T-helper 22 cell (primary cell): Measurements from ENCODE around the gene KRTDAP.

Experiments used
- DNase-seq: peaks from one replicate; pipeline ENCODE4 v3.0.0-alpha.2; 2020; ENCODE audit warnings: low read depth

KRTDAP gene, protein sequence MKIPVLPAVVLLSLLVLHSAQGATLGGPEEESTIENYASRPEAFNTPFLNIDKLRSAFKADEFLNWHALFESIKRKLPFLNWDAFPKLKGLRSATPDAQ

DNA sequence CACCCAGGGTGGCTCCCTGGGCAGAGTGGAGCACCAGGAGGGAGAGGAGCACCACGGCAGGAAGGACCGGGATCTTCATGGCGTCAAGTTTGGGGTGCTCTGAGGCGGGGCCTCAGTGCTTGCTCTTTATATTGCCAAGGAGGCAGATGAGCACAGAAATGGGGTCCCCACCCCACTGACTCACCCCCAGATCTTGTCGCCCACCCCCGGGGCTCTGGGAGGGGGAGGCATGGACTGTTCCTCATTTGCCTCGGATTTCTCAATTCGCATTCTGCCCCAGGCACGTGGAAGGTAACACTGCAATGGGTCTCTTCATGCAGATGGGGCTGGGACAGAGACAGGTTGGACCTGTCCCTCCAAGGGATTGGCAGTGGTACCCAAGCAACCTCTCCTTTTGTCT, at the start of gene KRTDAP:
TSS of gene KRTDAP (minus strand) at position 101 of the 400 bp plus-strand sequence. CDS start at position 79, 22 bp downstream.
- no peak for DNase-seq

DNA sequence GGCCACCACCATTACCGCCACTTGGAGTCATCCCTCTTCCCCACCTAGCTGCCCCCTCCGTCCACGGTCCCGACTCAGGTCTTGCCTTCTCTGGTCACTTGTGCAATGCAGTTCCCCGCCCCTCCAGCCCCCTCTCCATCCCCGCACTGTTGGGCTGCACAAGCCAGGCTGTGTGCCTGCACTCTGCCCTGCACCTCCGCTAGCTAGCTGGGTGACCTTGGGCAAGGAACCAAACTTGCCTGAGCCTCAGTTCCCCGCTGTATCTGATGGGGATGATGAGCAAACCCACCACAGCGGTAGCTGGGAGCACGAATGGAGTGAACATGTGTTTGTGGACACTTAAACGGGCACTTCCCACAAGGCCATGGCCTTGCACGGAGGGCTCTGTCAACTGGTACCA, 49.6 kb upstream of the KRTDAP start:
- DNase-seq: no peak

DNA sequence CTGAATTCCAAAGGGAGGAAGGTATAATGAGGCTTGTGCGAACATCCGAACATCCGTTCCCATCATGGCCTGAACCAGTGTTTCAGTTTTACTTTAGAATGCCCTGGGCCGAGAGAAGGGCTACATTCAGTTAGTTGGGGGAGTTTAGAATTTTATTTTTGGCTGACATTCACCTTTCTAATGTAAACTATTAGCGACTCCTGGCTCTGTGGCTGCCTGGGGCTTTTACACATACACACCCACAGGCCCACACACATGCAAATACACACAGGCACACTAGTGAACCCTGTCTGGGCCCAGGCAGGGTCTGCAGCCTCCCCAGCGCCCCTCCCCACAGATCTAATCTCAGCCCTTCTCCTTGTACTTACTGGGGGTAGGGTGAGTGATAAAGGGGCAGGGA, 49.0 kb upstream of the KRTDAP start:
- no peak for DNase-seq

DNA sequence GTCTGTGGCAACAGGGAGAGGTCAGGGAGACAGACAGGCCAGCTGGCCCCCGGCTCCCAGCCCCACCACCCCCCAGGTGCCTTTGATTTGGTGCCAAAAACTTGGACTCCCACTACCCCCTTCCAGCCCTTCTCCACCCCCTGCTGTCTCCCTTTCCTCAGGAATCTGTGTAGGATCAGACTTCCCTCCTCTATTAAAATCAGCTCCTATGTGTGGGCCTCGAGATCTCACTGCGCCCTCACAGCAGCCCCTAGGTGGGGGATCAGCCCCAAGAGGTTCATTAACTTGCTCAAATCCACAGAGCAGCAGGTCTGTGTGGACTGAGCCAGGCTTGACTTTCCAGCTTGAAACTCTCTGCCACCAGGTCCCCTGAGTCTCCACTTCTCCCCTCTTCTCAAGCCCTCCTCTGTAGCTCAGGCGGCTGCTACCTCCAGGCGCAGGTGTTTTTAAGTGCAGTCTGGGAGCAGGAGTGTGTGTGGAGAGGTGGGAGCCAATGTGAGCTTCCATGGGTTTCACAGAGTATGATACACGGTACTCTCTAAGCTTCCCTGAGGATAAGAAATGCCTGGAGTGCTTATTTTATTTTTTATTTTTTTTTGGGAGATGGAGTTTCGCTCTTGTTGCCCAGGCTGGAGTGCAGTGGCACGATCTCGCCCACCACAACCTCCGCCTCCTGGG, 44.7 kb upstream of the KRTDAP start:
- DNase-seq: no peak

DNA sequence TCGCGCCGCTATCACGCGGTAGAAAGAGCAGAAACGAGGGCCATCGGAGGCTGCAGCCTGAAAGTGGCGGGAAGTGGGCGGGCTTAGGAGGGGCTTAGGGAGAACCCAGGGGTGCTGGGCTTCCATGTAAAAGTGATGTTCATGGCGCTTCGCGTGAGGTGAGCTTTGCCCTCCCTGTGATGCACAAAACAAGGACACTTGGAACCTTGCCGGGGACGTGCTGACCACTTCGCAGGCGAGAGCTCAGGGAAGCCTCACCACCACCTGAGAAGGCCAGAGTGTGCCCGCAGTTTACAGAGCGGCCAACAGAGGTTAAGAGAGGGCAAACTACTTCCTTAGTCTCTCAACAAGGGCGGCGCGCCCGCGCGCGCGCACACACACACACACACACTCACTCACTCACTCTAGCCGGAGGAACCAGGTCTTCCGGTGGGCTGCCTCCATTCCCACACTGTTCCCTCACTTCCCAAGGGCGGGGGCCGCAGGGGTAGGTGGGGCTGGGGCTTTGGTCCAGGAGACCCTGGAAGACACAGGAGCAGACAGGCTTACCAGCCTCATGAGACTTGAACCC, 43.6 kb upstream of the KRTDAP start:
- no peak for DNase-seq

DNA sequence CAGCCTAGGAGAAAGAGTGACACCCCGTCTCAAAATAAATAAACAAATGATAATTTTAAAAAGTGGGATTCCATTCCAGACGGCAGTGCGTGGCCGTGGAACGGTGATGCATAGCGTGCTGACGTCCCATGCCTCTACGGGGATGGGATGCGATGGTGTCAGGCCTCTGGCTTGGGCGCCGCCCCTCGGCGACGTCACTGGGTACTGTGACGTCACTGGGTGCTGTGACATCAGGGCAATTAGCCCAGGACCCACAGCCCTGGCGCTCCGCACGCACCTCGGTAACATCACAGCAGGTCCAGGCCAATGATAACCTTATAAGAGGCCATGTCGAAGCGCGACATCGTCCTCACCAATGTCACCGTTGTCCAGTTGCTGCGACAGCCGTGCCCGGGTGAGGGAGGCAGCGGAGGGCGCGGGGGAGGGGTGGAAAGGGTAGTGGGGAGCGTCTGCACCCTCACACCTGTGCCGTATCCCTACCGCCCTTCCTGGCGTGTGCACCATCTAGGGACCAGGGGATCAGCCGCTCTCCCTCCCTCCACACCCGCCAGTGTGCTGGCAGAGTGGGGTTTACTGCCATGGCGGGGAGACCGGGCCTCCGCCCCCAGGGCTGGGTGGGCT, 43.0 kb upstream of the KRTDAP start, which contains the start of gene GAPDHS:
TSS of gene GAPDHS (plus strand) at position 256 of the 621 bp plus-strand sequence. CDS start at position 328, 72 bp downstream.
- DNase-seq: no peak

DNA sequence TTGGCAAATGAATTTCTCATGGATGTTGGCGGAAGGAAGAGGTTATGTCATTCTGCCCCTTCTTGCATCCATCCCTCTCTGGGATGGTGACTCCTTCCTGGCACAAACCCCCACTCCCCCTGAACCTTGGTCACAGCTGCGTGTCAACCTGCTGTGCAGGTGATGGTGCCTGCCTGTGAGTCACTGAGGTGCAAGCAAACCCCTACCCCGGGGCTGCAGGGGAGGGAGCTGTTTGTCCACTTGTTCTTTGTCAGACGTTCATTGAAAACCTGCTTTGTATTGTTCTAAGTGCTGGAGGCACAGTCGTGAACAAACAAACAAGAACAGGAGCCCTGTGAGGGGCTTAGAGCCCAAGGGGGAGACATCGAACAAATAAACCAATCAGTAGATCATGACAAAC, 41.0 kb upstream of the KRTDAP start:
- no peak for DNase-seq

DNA sequence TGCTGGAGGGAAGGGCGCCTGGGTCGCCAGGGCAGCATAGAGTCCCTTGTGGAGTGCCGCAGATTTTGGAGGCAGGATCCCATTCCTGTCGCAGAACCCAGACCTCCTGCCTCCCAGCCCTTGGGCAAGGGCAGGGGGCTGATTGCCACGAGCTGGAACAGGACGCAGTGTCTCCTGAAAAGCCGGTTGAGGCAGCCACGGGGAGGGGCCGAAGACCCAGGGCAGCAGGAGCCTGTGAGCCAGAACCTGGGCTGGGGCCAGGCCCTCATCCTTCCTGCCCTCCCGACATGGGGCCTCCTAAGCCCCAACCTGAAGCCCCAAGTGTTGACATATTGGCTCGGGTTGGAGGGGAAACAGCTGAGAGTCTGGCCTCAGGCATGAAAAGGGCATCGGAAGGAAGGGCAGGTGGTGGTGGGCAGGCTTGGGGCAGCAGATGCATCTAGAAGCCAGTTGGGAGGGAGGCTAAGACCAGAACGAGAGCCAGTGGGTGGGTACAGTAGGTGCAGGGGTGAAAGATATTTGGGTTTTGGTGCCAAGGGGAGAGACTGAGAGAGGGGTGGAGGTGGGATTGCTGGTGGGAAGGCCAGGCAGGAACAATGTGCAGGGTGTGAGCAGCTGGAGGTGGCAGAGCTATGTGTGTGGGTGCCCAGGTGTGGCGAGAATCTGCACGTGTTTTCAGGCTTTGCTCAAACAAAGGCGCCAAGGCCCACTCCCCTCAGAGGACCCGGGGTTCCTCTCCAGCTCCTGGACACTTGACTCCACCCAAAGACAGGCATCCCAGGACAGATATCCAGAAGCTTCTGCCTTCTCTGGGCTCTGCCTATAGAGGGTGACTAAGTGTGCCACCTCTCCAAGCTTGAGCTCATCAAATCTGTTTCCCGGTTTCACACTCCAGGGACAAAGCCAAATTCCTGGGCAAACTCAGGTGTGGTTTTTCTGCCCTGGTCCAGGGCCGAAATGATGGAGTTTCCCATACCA, 39.3 kb upstream of the KRTDAP start:
- no peak for DNase-seq

DNA sequence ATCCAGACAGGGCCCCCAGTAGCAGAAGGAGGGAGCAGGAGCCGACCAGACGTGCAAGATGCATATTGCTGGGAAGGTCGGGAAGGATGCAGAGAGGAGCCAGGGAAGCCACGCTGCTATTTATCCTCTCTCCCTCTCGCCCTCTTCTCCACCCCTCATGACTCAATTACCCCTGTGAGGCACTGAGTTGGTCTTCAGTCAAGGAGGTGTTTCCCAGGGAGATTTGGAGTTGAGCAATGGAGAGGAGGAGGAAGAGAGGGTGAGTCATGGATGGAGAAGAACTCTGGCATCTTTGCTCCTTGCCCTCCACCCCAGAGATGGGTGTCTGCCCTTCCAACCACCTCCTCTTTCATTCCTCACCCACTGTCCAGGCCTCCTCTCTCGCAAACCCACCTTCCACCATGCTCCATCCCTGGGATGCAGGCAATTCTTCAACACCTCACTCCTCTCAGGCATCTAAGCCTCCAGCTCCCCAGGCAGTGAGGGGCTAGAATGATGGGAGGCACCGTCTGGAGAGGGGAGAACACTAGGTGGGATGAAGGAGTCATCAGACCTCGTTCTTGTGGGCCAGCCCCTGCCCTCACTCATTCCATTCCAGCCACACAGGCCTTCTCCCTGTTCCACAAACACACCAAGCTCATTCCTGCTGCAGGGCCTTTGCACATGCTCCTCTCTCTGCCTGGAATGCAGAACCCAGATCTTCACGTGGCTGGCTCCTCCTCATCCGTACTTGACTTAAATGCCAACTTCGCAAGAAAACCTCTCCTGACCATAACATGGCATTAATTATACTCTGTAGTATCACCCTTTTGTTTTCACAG, 38.2 kb upstream of the KRTDAP start, which contains the start of gene SBSN:
TSS of gene SBSN (minus strand) at position 94 of the 821 bp plus-strand sequence. CDS start at position 64, 30 bp downstream.
- DNase-seq: no peak

DNA sequence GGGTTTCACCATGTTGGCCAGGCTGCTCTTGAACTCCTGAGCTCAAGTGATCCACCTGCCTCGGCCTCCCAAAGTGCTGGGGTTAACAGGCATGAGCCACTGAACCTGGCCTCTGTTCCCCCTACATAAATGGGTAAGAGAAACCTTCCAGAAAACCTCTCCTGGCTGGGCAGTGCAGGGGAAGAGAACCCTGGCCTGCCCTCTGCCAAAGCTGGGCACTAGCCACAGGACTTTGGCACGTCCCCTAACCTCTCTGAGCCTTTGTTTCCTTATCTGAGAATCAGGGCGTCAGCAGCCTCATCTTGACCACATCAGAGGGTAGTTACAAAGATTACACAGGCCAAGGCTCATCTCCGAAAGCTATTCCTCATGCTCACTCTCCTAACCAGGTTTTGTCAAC, 35.6 kb upstream of the KRTDAP start:
- no peak for DNase-seq

DNA sequence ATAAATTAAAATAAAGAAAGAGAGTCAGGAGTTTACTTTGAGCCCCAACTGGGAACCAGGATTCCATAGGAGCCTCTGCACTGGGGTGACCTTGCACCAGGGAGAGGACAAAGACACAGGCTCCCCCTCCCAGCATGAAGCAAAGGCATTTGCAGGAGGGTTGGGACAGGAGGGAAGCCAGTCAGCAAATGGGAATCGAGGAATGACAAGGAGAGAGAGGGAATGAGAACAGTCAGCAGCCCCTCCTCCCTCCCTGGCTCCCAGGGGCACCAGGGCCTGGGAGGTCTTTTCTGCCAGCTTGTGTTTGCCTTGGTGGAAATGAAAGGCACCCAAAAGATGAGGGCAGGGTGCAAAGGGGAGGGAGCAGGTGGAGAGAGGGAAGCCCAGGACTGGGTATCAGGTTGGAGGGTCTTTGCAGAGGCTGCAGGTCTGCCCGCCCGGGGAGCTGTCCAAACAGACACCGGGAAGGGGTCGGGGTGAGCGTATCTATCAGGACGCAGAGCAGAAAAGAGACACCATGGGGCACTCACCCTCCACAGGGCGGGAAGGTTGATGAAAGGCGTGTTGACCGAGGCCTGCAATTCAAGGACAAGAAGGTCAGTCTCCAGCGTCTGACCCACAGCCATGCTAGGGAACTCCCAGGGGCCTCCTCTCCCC, 34.0 kb upstream of the KRTDAP start:
- no peak for DNase-seq

DNA sequence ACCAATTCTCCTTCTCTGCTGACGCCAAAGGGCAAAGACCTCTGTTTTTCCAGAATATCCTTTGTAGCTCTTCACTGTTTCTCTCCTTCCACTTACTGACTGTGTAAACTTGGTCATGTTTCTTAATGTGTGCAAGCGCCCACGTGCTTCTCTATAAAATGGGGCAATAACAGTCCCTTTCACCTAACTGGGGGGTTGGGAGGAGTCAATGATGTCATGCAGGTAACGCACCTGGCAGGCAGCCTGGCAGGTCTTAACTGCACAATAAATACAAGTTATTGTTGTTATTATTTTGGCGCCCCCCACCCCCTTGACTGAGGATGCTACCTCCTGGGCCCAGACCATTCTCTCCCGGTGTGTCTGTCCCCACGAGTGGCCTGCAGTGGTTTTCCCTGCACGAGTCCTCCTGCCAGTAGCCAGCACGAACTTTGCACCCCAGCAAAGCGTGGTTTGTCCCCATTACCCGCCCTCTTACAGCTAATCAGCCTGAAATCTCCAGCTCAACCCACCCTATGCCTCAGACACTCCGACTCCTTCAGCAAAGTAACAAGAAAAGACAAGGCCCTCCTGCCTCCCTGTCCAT, 32.6 kb upstream of the KRTDAP start:
- no peak for DNase-seq

DNA sequence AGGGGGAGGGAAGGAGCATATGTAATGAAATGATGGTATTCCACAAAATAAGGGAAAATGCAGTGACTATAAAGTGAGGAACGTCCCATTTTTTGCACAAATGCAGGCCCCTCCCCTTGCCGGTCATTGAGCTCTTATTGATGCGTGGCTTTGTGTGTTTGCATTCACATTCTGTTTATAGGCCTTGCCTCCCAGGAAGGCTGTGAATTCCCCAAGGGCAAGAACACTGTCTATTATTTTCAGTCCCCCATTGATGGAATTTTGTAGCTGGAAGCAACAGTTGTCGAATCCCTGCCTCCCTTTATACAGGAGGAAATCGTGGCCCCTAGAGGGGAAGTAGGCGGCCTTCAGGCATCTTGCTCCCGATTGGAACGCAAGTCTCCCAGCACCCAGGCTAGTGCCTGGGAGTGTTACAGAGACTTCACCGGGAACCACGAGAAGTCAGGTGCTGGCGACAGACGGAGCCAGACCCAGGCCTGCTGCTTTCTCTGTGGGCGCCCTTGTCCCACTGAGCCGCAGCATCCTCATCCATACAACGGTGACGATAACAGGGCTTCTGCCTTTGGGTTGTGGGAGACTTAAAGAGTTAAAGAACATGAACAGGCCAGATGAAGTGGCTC, 31.0 kb upstream of the KRTDAP start:
- no peak for DNase-seq

DNA sequence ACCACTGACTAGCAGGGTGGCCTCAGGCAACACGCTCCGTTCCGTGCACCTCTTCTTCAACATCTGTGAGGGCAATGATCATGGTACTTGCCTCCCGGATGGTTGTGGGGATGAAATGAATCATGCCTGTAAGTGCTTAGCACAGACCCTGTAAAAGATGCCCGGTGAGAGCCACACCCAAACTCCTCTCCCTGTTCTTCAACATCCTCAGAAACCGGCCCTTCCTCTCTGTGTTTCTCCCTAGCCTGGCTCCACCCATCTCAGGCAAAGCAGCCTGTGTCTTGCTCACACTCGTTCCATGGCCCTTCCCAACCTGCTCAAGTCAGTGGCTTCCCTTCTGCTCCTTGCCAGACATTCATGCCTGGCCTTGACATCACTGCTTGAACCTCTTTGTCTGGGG, 29.0 kb upstream of the KRTDAP start:
- DNase-seq: no peak

DNA sequence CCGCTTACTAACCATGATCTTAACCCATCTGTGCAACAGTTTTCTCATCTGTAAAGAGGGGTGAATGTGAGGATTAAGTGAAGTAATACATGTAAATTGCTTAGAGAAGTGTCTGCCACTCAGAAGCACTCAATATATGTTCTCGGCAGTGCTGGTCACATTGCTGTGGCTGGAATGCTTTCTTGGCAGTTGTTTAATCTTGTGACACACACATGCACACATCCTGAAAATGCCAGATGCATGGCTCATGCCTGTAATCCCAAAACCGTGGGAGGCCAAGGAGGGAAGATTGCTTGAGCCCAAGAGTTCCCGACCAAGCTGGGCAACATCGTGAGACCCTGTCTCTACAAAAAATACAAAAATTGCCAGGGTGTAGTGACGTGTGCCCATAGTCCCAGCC, 28.0 kb upstream of the KRTDAP start:
- no peak for DNase-seq

DNA sequence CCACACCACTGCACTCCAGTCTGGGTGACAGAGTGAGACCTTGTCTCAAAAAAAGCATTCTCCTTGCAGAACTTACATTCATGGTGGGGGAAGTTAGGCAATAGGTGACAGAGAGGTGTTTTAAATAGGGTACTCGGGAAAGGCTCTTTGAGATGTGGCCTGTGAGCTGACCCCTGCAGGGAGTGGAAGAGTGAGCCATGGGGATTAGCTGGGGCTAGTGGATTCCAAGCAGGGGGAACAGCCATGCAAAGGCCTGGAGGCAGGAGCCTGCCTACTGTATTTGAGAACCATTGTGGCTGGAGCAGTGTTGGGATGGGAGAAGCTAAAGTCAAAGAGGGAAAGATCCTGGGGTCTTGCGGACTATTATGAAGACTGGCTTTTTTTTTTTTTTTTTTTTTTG, 27.1 kb upstream of the KRTDAP start:
- no peak for DNase-seq

DNA sequence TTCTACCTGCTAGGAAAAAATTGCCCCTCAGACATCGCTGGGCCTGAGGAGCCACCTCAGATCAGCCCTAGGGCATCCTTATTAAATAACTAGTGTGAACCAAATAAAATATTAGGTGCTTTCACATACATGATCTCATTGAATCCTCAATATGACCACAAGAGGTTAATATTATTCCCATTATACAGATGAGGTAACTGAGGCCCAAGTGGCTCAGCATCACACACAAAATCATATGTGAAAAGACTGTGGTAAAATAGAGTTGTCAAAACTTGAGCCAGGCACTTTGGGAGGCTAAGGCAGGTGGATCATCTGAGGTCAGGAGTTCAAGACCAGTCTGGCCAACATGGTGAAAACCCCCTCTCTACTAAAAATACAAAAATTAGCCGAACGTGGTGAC, 26.0 kb upstream of the KRTDAP start:
- no peak for DNase-seq

DNA sequence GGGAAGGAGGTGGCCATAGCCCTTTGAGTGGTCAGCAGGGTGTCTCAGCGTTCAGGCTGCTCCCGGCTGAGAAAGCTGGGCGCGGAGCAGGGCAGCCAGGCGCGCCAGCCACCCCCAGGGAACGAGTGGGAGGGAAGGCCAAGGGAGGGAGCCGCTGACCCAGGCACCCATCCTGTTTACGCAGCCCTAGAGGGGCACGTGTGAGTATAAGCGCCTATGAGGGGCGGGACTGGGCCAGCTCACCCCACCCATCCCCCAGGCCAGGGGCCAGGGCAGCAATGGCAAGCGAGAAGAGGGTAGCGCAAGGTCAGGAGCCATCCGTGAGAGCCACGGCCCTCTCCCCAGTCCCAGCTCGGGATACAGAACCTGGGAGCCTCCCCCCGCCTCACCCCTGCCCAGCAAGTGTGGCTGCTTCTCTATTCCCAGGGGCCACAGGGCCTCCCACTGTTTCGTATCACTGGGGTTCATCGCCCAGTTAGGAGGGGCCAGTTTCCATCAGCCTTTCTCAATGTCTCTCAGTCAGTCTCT, 24.1 kb upstream of the KRTDAP start:
- DNase-seq: no peak

DNA sequence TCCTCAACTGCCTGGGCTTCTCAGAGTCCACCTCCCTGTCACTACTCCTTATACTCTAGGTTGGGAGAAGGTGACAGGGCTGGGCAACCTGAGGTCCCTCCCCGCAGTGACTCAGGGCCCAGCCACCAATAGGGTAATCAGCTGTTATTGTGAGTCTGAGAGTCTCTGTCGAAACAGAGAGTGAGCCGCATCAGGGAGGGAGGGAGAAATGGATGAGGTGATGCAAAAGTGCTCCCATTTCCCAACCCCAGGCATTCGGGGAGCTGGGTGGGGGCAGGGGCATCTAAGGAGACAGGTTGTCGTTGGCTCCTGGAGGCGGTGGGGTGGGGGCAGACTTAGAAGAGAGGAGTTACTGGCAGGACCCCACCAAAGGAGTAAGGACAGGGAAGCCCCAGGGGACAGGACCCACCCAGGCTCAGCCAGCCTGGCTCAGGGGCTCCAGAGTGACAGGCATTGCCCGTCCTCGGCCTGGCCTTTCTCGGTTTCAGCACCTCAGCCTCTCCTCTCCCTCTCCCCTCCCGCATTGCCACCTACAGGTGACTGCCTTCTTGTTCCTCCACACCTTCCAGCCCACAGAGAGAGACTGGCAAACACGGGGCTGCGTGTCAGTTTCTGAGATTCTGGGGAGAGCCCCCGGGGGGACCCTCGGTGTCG, 23.5 kb upstream of the KRTDAP start, which contains the start of gene DMKN:
TSS of gene DMKN (minus strand) at position 22 of the 654 bp plus-strand sequence. CDS start 174 bp downstream, outside the sequence.
- DNase-seq: no peak
